DND-41 (cell line): ENCODE results near the gene ZNF722.

Experiments
- EZH2 ChIP-seq: IDR thresholded peaks from 3 replicates; pipeline ENCODE4 v1.6.1; 2012; ENCODE audit warnings: borderline replicate concordance, low read depth, mild to moderate bottlenecking, moderate library complexity, low read length, inconsistent platforms; ENCODE audit not compliant: severe bottlenecking
- TF ChIP-seq, protein P1 (sequence below): IDR thresholded peaks from 2 replicates; pipeline ENCODE4 v1.5.1; 2012; ENCODE audit warnings: borderline replicate concordance, low read length, moderate library complexity, mild to moderate bottlenecking; ENCODE audit not compliant: poor library complexity, severe bottlenecking; ENCODE audit errors: extremely low read depth

DNA sequence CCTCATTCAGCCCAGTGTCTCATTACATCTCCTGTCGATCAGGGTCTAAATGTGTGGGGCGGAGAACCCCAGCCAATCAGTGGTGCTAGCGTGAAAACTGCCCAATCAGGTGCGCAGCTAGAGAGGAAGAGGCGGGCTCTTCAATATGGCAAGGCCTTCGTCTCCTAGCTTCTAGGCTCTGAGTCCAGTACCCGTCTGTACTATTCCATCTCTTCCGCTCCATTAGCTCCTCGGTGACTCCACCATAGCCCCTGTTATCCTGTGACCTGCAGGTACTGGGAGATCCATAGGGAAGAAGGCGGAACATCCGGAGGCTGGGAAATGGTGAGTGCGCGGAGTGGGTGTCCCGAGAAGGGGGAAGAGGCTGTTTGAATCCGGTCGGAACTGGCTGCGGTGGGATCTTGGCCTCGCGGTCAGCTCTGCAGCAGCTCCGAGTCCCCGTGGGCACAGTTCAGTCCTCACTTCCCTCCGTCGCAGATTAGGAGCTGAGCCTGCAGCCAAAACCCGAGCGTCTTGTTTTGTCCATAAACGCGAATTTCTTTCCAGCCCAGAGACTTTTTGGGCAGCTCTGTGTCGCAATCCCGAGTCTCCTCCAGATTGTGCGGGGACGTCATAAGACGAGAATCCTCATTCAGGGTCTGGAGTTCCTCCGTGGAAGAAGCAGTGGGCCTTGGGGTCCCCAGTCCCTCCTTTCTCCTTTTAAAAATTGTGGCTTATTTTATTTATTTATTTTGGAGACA lies 46.8 kb downstream of the ZNF722 start, which contains the start of gene ZNF727:
- TF ChIP-seq, protein P1, sequence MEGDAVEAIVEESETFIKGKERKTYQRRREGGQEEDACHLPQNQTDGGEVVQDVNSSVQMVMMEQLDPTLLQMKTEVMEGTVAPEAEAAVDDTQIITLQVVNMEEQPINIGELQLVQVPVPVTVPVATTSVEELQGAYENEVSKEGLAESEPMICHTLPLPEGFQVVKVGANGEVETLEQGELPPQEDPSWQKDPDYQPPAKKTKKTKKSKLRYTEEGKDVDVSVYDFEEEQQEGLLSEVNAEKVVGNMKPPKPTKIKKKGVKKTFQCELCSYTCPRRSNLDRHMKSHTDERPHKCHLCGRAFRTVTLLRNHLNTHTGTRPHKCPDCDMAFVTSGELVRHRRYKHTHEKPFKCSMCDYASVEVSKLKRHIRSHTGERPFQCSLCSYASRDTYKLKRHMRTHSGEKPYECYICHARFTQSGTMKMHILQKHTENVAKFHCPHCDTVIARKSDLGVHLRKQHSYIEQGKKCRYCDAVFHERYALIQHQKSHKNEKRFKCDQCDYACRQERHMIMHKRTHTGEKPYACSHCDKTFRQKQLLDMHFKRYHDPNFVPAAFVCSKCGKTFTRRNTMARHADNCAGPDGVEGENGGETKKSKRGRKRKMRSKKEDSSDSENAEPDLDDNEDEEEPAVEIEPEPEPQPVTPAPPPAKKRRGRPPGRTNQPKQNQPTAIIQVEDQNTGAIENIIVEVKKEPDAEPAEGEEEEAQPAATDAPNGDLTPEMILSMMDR = no peak
- TF ChIP-seq EZH2 = no peak
